Stimulated activated naive CD8-positive, alpha-beta T cell treated with anti-CD3 and anti-CD28 coated beads, Interleukin-15, amount 100 ng/mL, for 72 hours (primary cell): ENCODE measurements around the gene ARFIP1.
"Not testable (repeated sequence)": the region's sequence is repeated elsewhere in the genome, so short reads cannot be mapped to it uniquely, and the experiment has no call there.

Source experiments
- ATAC-seq: fragments of 150-1000 bp; cut with Tn5 transposase; 2 replicates; pipeline ENCODE4 v1.10.0; 2021; ENCODE audit warnings: mild to moderate bottlenecking, moderate library complexity
- DNase-seq, 2 donors: peaks; one replicate each; pipeline ENCODE4 v3.0.0; 2021 to 2022
- H3K27ac Mint-ChIP-seq, 2 donors: one replicate each; pipeline ENCODE4 v1.8.0; 2022; ENCODE audit warnings: mild to moderate bottlenecking in 2 of 2, mixed read lengths in 2 of 2, moderate library complexity in 2 of 2
- H3K27me3 Mint-ChIP-seq: one replicate; pipeline ENCODE4 v1.8.0; 2022; ENCODE audit warnings: mixed read lengths
- H3K4me1 Mint-ChIP-seq: one replicate; pipeline ENCODE4 v1.8.0; 2022; ENCODE audit warnings: mild to moderate bottlenecking, mixed read lengths
- H3K4me3 Mint-ChIP-seq, 2 donors: one replicate each; pipeline ENCODE4 v1.8.0; 2022; ENCODE audit warnings: mild to moderate bottlenecking in 2 of 2, mixed read lengths in 2 of 2, moderate library complexity in 1 of 2
- H3K9me3 Mint-ChIP-seq, 2 donors: one replicate each; pipeline ENCODE4 v1.8.0; 2022; ENCODE audit warnings: mixed read lengths in 2 of 2

ARFIP1 gene

GRCh38 chr4:152892974-152893373, 113.2 kb downstream of the ARFIP1 start:
- Mint-ChIP-seq H3K27ac (peak overlapping the region in 1 of 2 donors; percentile 28), H3K27me3 (no peaks in the 10 kb centered on the region)

GRCh38 chr4:152894673-152895072, 114.9 kb downstream of the ARFIP1 start:
- Mint-ChIP-seq H3K4me1 (peaks cover 6% of the 10 kb centered on the region), H3K27ac (no peak overlapping the region), H3K9me3 (no peaks in the 10 kb centered on the region), H3K4me3 (no peak overlapping the region), H3K27me3 (no peaks in the 10 kb centered on the region)
- DNase-seq (no peak), ATAC-seq (no peak)

More at GRCh38 chr4:152892974-152893373, 113.2 kb downstream of the ARFIP1 start:
- Mint-ChIP-seq H3K4me1 (peaks cover under 1% of the 10 kb centered on the region), H3K9me3 (no peaks in the 10 kb centered on the region), H3K4me3 (no peak overlapping the region)
- DNase-seq (no peak), ATAC-seq (no peak)

GRCh38 chr4:152896811-152897210, 117.1 kb downstream of the ARFIP1 start:
- ATAC-seq: no peak
- Mint-ChIP-seq H3K4me1 (peaks cover 6% of the 10 kb centered on the region), H3K9me3 (no peaks in the 10 kb centered on the region), H3K27me3 (no peaks in the 10 kb centered on the region), H3K4me3 (no peak overlapping the region), H3K27ac (no peak overlapping the region)
- DNase-seq: no peak

GRCh38 chr4:152898133-152898532, 118.4 kb downstream of the ARFIP1 start:
- not testable (repeated sequence) for H3K27me3 Mint-ChIP-seq, ATAC-seq, H3K27ac Mint-ChIP-seq, H3K4me3 Mint-ChIP-seq, H3K9me3 Mint-ChIP-seq, H3K4me1 Mint-ChIP-seq, DNase-seq

- Mint-ChIP-seq H3K9me3 (no peaks in the 10 kb centered on the region), H3K27ac (no peak overlapping the region)
- ATAC-seq: no peak
Observed at GRCh38 chr4:152898606-152899005, 118.9 kb downstream of the ARFIP1 start.

GRCh38 chr4:152900395-152900794, 120.6 kb downstream of the ARFIP1 start:
- Mint-ChIP-seq H3K4me3 (no peak overlapping the region), H3K4me1 (peaks cover 6% of the 10 kb centered on the region), H3K9me3 (peaks cover 0 to 5% of the 10 kb centered on the region in 2 donors), H3K27ac (no peak overlapping the region), H3K27me3 (no peaks in the 10 kb centered on the region)
- no peak for DNase-seq
- ATAC-seq: no peak

More at GRCh38 chr4:152898606-152899005, 118.9 kb downstream of the ARFIP1 start:
- DNase-seq: no peak
- Mint-ChIP-seq H3K4me1 (peaks cover 6% of the 10 kb centered on the region), H3K27me3 (no peaks in the 10 kb centered on the region), H3K4me3 (no peak overlapping the region)

- H3K27ac Mint-ChIP-seq: no peak overlapping the region
- peaks cover 6% of the 10 kb centered on the region for H3K4me1 Mint-ChIP-seq
- no peak for ATAC-seq
- no peak overlapping the region for H3K4me3 Mint-ChIP-seq
- peaks cover 0 to 5% of the 10 kb centered on the region in 2 donors for H3K9me3 Mint-ChIP-seq
- no peak for DNase-seq
- no peaks in the 10 kb centered on the region for H3K27me3 Mint-ChIP-seq
Observed at GRCh38 chr4:152901205-152901604, 121.5 kb downstream of the ARFIP1 start.

GRCh38 chr4:152903658-152904057, 123.9 kb downstream of the ARFIP1 start:
- H3K9me3 Mint-ChIP-seq: peaks cover 0 to 5% of the 10 kb centered on the region in 2 donors
- H3K4me3 Mint-ChIP-seq: no peak overlapping the region
- no peak overlapping the region for H3K27ac Mint-ChIP-seq
- no peaks in the 10 kb centered on the region for H3K4me1 Mint-ChIP-seq
- H3K27me3 Mint-ChIP-seq: no peaks in the 10 kb centered on the region
- ATAC-seq: no peak
- DNase-seq: no peak

GRCh38 chr4:152909901-152910300, 130.1 kb downstream of the ARFIP1 start:
- H3K4me1 Mint-ChIP-seq: no peaks in the 10 kb centered on the region
- no peak overlapping the region for H3K27ac Mint-ChIP-seq
- H3K4me3 Mint-ChIP-seq: no peak overlapping the region
- H3K9me3 Mint-ChIP-seq: no peaks in the 10 kb centered on the region
- DNase-seq (no peak), ATAC-seq (no peak)
- H3K27me3 Mint-ChIP-seq: no peaks in the 10 kb centered on the region

- Mint-ChIP-seq H3K4me3 (no peak overlapping the region), H3K4me1 (no peaks in the 10 kb centered on the region), H3K27me3 (no peaks in the 10 kb centered on the region), H3K27ac (no peak overlapping the region), H3K9me3 (no peaks in the 10 kb centered on the region)
- DNase-seq: no peak
- ATAC-seq: no peak
Observed at GRCh38 chr4:152910521-152910920, 130.8 kb downstream of the ARFIP1 start.

GRCh38 chr4:152917543-152918395, 138.0 kb downstream of the ARFIP1 start:
- peaks cover 22 to 24% of the 10 kb centered on the region in 2 donors for H3K9me3 Mint-ChIP-seq
- ATAC-seq (no peak), DNase-seq (no peak)
- no peaks in the 10 kb centered on the region for H3K27me3 Mint-ChIP-seq
- H3K27ac Mint-ChIP-seq: no peak overlapping the region
- no peak overlapping the region for H3K4me3 Mint-ChIP-seq
- H3K4me1 Mint-ChIP-seq: no peaks in the 10 kb centered on the region

GRCh38 chr4:152919826-152920225, 140.1 kb downstream of the ARFIP1 start:
- Mint-ChIP-seq H3K4me3 (no peak overlapping the region), H3K4me1 (no peaks in the 10 kb centered on the region), H3K27ac (peak overlapping the region in 1 of 2 donors; percentile 37), H3K9me3 (peaks cover 22 to 24% of the 10 kb centered on the region in 2 donors), H3K27me3 (no peaks in the 10 kb centered on the region)
- DNase-seq (no peak), ATAC-seq (no peak)

- H3K4me1 Mint-ChIP-seq: no peaks in the 10 kb centered on the region
- no peaks in the 10 kb centered on the region for H3K27me3 Mint-ChIP-seq
- no peak for ATAC-seq
Observed at GRCh38 chr4:152920768-152921167, 141.0 kb downstream of the ARFIP1 start.

GRCh38 chr4:152921284-152921683, 141.5 kb downstream of the ARFIP1 start:
- ATAC-seq (no peak), DNase-seq (no peak)
- H3K9me3 Mint-ChIP-seq: peaks cover 22 to 24% of the 10 kb centered on the region in 2 donors
- H3K4me3 Mint-ChIP-seq: no peak overlapping the region
- no peaks in the 10 kb centered on the region for H3K27me3 Mint-ChIP-seq
- H3K27ac Mint-ChIP-seq: no peak overlapping the region
- H3K4me1 Mint-ChIP-seq: no peaks in the 10 kb centered on the region

More at GRCh38 chr4:152920768-152921167, 141.0 kb downstream of the ARFIP1 start:
- no peak overlapping the region for H3K27ac Mint-ChIP-seq
- no peak for DNase-seq
- H3K9me3 Mint-ChIP-seq: peaks cover 22 to 24% of the 10 kb centered on the region in 2 donors
- H3K4me3 Mint-ChIP-seq: no peak overlapping the region

GRCh38 chr4:152925851-152926250, 146.1 kb downstream of the ARFIP1 start:
- H3K9me3 Mint-ChIP-seq: peaks cover 7% of the 10 kb centered on the region in 2 donors
- peaks cover 21% of the 10 kb centered on the region for H3K27me3 Mint-ChIP-seq
- H3K4me1 Mint-ChIP-seq: no peaks in the 10 kb centered on the region
- no peak overlapping the region for H3K4me3 Mint-ChIP-seq
- ATAC-seq (no peak), DNase-seq (no peak)
- H3K27ac Mint-ChIP-seq: peak overlapping the region in 1 of 2 donors; percentile 30

GRCh38 chr4:152926959-152927358, 147.2 kb downstream of the ARFIP1 start:
- no peaks in the 10 kb centered on the region for H3K4me1 Mint-ChIP-seq
- H3K27me3 Mint-ChIP-seq: peaks cover 30% of the 10 kb centered on the region
- no peak for DNase-seq
- no peak for ATAC-seq
- H3K27ac Mint-ChIP-seq: no peak overlapping the region
- H3K9me3 Mint-ChIP-seq: peaks cover under 1 to 1% of the 10 kb centered on the region in 2 donors
- H3K4me3 Mint-ChIP-seq: no peak overlapping the region
